Measurements from ENCODE around the gene MEIS2. TPM values are rescaled to one million over a fixed set of nuclear protein-coding genes. Genes with fewer than 3 reads are reported as not detected.

The MEIS2 gene
- total and polyA plus RNA-seq, 5 experiments from 2014 or later = not detected

- peaks cover 0 to 12% (median 2%) of the 10 kb centered on the region in 5 donors for H3K27me3 Mint-ChIP-seq
- H3K9me3 Mint-ChIP-seq = peaks cover 0 to 9% (median 0%) of the 10 kb centered on the region in 9 donors
- DNase-seq (no peak), ATAC-seq (no peak)
- no peak overlapping the region for H3K27ac Mint-ChIP-seq
- H3K4me3 Mint-ChIP-seq = no peak overlapping the region
- H3K36me3 Mint-ChIP-seq = no peaks in the 10 kb centered on the region
- POLR2A ChIA-PET = no interaction called here
- no peaks in the 10 kb centered on the region for H3K4me1 Mint-ChIP-seq
Observed at GRCh38 chr15:37056177-37057121, 43.9 kb downstream of the MEIS2 start.

- Mint-ChIP-seq H3K36me3 (no peaks in the 10 kb centered on the region), H3K9me3 (peaks cover 0 to 9% (median 0%) of the 10 kb centered on the region in 9 donors), H3K4me3 (no peak overlapping the region), H3K4me1 (no peaks in the 10 kb centered on the region), H3K27me3 (peaks cover 0 to 12% (median 2%) of the 10 kb centered on the region in 5 donors), H3K27ac (no peak overlapping the region)
- POLR2A ChIA-PET = no interaction called here
- DNase-seq (no peak), ATAC-seq (no peak)
Observed at GRCh38 chr15:37055481-37055880, 44.9 kb downstream of the MEIS2 start.

- POLR2A ChIA-PET = no interaction called here
- Mint-ChIP-seq H3K9me3 (peaks cover 0 to 9% (median 0%) of the 10 kb centered on the region in 9 donors), H3K27me3 (peaks cover 1 to 12% (median 4%) of the 10 kb centered on the region in 5 donors), H3K4me1 (no peaks in the 10 kb centered on the region), H3K4me3 (no peak overlapping the region), H3K27ac (no peak overlapping the region), H3K36me3 (no peaks in the 10 kb centered on the region)
- DNase-seq (no peak), ATAC-seq (no peak)
Observed at GRCh38 chr15:37054336-37054735, 46.0 kb downstream of the MEIS2 start.

GRCh38 chr15:37053166-37053565 lies 47.2 kb downstream of the MEIS2 start:
- POLR2A ChIA-PET = no interaction called here
- no peak overlapping the region for H3K27ac Mint-ChIP-seq
- H3K4me3 Mint-ChIP-seq = no peak overlapping the region
- ATAC-seq (no peak), DNase-seq (no peak)
- no peaks in the 10 kb centered on the region for H3K36me3 Mint-ChIP-seq
- peaks cover 0 to 9% (median 0%) of the 10 kb centered on the region in 9 donors for H3K9me3 Mint-ChIP-seq
- no peaks in the 10 kb centered on the region for H3K4me1 Mint-ChIP-seq
- peaks cover 1 to 12% (median 4%) of the 10 kb centered on the region in 5 donors for H3K27me3 Mint-ChIP-seq

GRCh38 chr15:37050345-37050744 lies 50.0 kb downstream of the MEIS2 start:
- Mint-ChIP-seq H3K4me1 (no peaks in the 10 kb centered on the region), H3K4me3 (no peak overlapping the region), H3K36me3 (no peaks in the 10 kb centered on the region), H3K27ac (no peak overlapping the region), H3K9me3 (peaks cover 0 to 9% (median 0%) of the 10 kb centered on the region in 9 donors), H3K27me3 (peaks cover 5 to 15% (median 6%) of the 10 kb centered on the region in 5 donors)
- POLR2A ChIA-PET = no interaction called here
- DNase-seq (no peak), ATAC-seq (no peak)

- Mint-ChIP-seq H3K27ac (no peak overlapping the region), H3K27me3 (peaks cover 4 to 29% (median 6%) of the 10 kb centered on the region in 5 donors), H3K4me1 (no peaks in the 10 kb centered on the region), H3K4me3 (no peak overlapping the region), H3K36me3 (no peaks in the 10 kb centered on the region), H3K9me3 (peaks cover 0 to 3% (median 0%) of the 10 kb centered on the region in 9 donors)
- ATAC-seq (no peak), DNase-seq (no peak)
- POLR2A ChIA-PET = no interaction called here
Observed at GRCh38 chr15:37046876-37047614, 53.3 kb downstream of the MEIS2 start.

GRCh38 chr15:37045859-37046740 lies 54.2 kb downstream of the MEIS2 start:
- POLR2A ChIA-PET = no interaction called here
- H3K4me3 Mint-ChIP-seq = no peak overlapping the region
- ATAC-seq (no peak), DNase-seq (no peak)
- peaks cover 0 to under 1% (median 0%) of the 10 kb centered on the region in 9 donors for H3K9me3 Mint-ChIP-seq
- no peaks in the 10 kb centered on the region for H3K36me3 Mint-ChIP-seq
- peaks cover 4 to 29% (median 6%) of the 10 kb centered on the region in 5 donors for H3K27me3 Mint-ChIP-seq
- no peaks in the 10 kb centered on the region for H3K4me1 Mint-ChIP-seq
- H3K27ac Mint-ChIP-seq = no peak overlapping the region

GRCh38 chr15:37044915-37045648 lies 55.3 kb downstream of the MEIS2 start:
- no peak for DNase-seq
- H3K36me3 Mint-ChIP-seq = no peaks in the 10 kb centered on the region
- no peak overlapping the region for H3K27ac Mint-ChIP-seq
- no peaks in the 10 kb centered on the region for H3K9me3 Mint-ChIP-seq
- POLR2A ChIA-PET = no interaction called here
- no peaks in the 10 kb centered on the region for H3K4me1 Mint-ChIP-seq
- no peak overlapping the region for H3K4me3 Mint-ChIP-seq
- H3K27me3 Mint-ChIP-seq = peaks cover 5 to 34% (median 6%) of the 10 kb centered on the region in 5 donors
- ATAC-seq = no peak

GRCh38 chr15:37041836-37042235 lies 58.5 kb downstream of the MEIS2 start:
- POLR2A ChIA-PET = no interaction called here

GRCh38 chr15:37041042-37041441 lies 59.3 kb downstream of the MEIS2 start:
- Mint-ChIP-seq H3K9me3 (no peaks in the 10 kb centered on the region), H3K4me3 (no peak overlapping the region), H3K4me1 (no peaks in the 10 kb centered on the region), H3K27me3 (peaks cover 0 to 46% (median 2%) of the 10 kb centered on the region in 5 donors), H3K27ac (no peak overlapping the region), H3K36me3 (no peaks in the 10 kb centered on the region)
- DNase-seq (no peak), ATAC-seq (no peak)
- POLR2A ChIA-PET = no interaction called here

More at GRCh38 chr15:37041836-37042235, 58.5 kb downstream of the MEIS2 start:
- Mint-ChIP-seq H3K4me1 (no peaks in the 10 kb centered on the region), H3K27ac (no peak overlapping the region), H3K4me3 (no peak overlapping the region), H3K9me3 (no peaks in the 10 kb centered on the region), H3K36me3 (no peaks in the 10 kb centered on the region), H3K27me3 (peaks cover 2 to 51% (median 4%) of the 10 kb centered on the region in 5 donors)
- ATAC-seq = no peak
- DNase-seq = no peak

GRCh38 chr15:37040072-37040742 lies 60.1 kb downstream of the MEIS2 start:
- ATAC-seq (no peak), DNase-seq (no peak)
- no peaks in the 10 kb centered on the region for H3K9me3 Mint-ChIP-seq
- H3K4me3 Mint-ChIP-seq = no peak overlapping the region
- no peak overlapping the region for H3K27ac Mint-ChIP-seq
- POLR2A ChIA-PET = no interaction called here
- H3K36me3 Mint-ChIP-seq = no peaks in the 10 kb centered on the region
- H3K27me3 Mint-ChIP-seq = peaks cover 0 to 38% (median 2%) of the 10 kb centered on the region in 5 donors
- H3K4me1 Mint-ChIP-seq = no peaks in the 10 kb centered on the region
